Measurements from ENCODE around the gene SEMA5A. TPM values are rescaled to one million over a fixed set of nuclear protein-coding genes. Genes with fewer than 3 reads are reported as not detected.
A peak's percentile ranks its signal among the peaks of the same experiment; 100 is the strongest.

Gene SEMA5A
- total RNA-seq, 1 donor from 2014 or later: 13.8 TPM

GRCh38 chr5:9302218-9302617, 243.7 kb downstream of the SEMA5A start:
- Histone ChIP-seq H3K36me3 (ENCODE audit: insufficient read depth, low read length) (no peaks in the 10 kb centered on the region), H3K27me3 (ENCODE audit: insufficient read depth, low read length) (no peaks in the 10 kb centered on the region), H3K9ac (ENCODE audit: low read length) (no peak overlapping the region), H4K20me1 (ENCODE audit: insufficient read depth, low read length) (no peaks in the 10 kb centered on the region), H3K9me3 (ENCODE audit: insufficient read depth, low read depth, low read length) (no peaks in the 10 kb centered on the region), H2AFZ (ENCODE audit: low read depth, low read length) (no peak overlapping the region), H3K4me1 (ENCODE audit: insufficient read depth, low read length) (no peaks in the 10 kb centered on the region), H3K27ac (ENCODE audit: low read depth, low read length) (no peak overlapping the region), H3K4me2 (ENCODE audit: low read length) (no peak overlapping the region), H3K4me3 (ENCODE audit: insufficient read depth, low read depth, low read length) (no peak overlapping the region), H3K79me2 (ENCODE audit: insufficient read depth, low read length) (no peaks in the 10 kb centered on the region)
- no peak for TF ChIP-seq EZH2 (IDR thresholded peaks at IDR 0.05; ENCODE audit: insufficient read depth, low read length)
- no peak for TF ChIP-seq CTCF (IDR thresholded peaks at IDR 0.05; ENCODE audit: insufficient read depth, low read depth, low read length)
- Mint-ChIP-seq H3K4me1 (ENCODE audit: low read depth, unreplicated experiment) (no peaks in the 10 kb centered on the region), H3K27me3 (ENCODE audit: low read depth, unreplicated experiment) (no peaks in the 10 kb centered on the region), H3K27ac (ENCODE audit: unreplicated experiment) (no peak overlapping the region), H3K9me3 (ENCODE audit: unreplicated experiment) (no peaks in the 10 kb centered on the region), H3K36me3 (ENCODE audit: low read depth, unreplicated experiment) (no peaks in the 10 kb centered on the region), H3K4me3 (ENCODE audit: unreplicated experiment) (no peak overlapping the region)
- FAIRE-seq (no peak), DNase-seq (ENCODE audit: low read depth) (peak; percentile 37)

- no peak for FAIRE-seq
- Histone ChIP-seq H3K36me3 (ENCODE audit: insufficient read depth, low read length) (no peaks in the 10 kb centered on the region), H3K9ac (ENCODE audit: low read length) (no peak overlapping the region), H3K9me3 (ENCODE audit: insufficient read depth, low read depth, low read length) (no peaks in the 10 kb centered on the region), H3K4me1 (ENCODE audit: insufficient read depth, low read length) (no peaks in the 10 kb centered on the region), H4K20me1 (ENCODE audit: insufficient read depth, low read length) (no peaks in the 10 kb centered on the region), H3K4me2 (ENCODE audit: low read length) (no peak overlapping the region), H3K27me3 (ENCODE audit: insufficient read depth, low read length) (no peaks in the 10 kb centered on the region), H3K79me2 (ENCODE audit: insufficient read depth, low read length) (no peaks in the 10 kb centered on the region), H3K4me3 (ENCODE audit: insufficient read depth, low read depth, low read length) (no peak overlapping the region), H2AFZ (ENCODE audit: low read depth, low read length) (no peak overlapping the region), H3K27ac (ENCODE audit: low read depth, low read length) (no peak overlapping the region)
- TF ChIP-seq CTCF (IDR thresholded peaks at IDR 0.05; ENCODE audit: insufficient read depth, low read depth, low read length) (no peak), EZH2 (IDR thresholded peaks at IDR 0.05; ENCODE audit: insufficient read depth, low read length) (no peak)
- Mint-ChIP-seq H3K4me3 (ENCODE audit: unreplicated experiment) (no peak overlapping the region), H3K9me3 (ENCODE audit: unreplicated experiment) (no peaks in the 10 kb centered on the region), H3K36me3 (ENCODE audit: low read depth, unreplicated experiment) (no peaks in the 10 kb centered on the region), H3K27me3 (ENCODE audit: low read depth, unreplicated experiment) (no peaks in the 10 kb centered on the region), H3K27ac (ENCODE audit: unreplicated experiment) (no peak overlapping the region), H3K4me1 (ENCODE audit: low read depth, unreplicated experiment) (no peaks in the 10 kb centered on the region)
- no peak for DNase-seq (ENCODE audit: low read depth)
These were observed 244.7 kb downstream of the SEMA5A start for GRCh38 chr5:9301200-9301599.

GRCh38 chr5:9297134-9297533, 248.7 kb downstream of the SEMA5A start:
- no peaks in the 10 kb centered on the region for H3K9me3 ChIP-seq (ENCODE audit: insufficient read depth, low read depth, low read length)
- no peak overlapping the region for H3K4me2 ChIP-seq (ENCODE audit: low read length)
- H2AFZ ChIP-seq (ENCODE audit: low read depth, low read length): no peak overlapping the region
- no peaks in the 10 kb centered on the region for H3K4me1 Mint-ChIP-seq (ENCODE audit: low read depth, unreplicated experiment)
- no peaks in the 10 kb centered on the region for H3K36me3 ChIP-seq (ENCODE audit: insufficient read depth, low read length)
- H3K79me2 ChIP-seq (ENCODE audit: insufficient read depth, low read length): no peaks in the 10 kb centered on the region
- no peak overlapping the region for H3K4me3 ChIP-seq (ENCODE audit: insufficient read depth, low read depth, low read length)
- no peak overlapping the region for H3K27ac Mint-ChIP-seq (ENCODE audit: unreplicated experiment)
- no peak for TF ChIP-seq EZH2 (IDR thresholded peaks at IDR 0.05; ENCODE audit: insufficient read depth, low read length)
- no peak for TF ChIP-seq CTCF (IDR thresholded peaks at IDR 0.05; ENCODE audit: insufficient read depth, low read depth, low read length)
- H3K4me3 Mint-ChIP-seq (ENCODE audit: unreplicated experiment): no peak overlapping the region
- no peak overlapping the region for H3K9ac ChIP-seq (ENCODE audit: low read length)
- H3K9me3 Mint-ChIP-seq (ENCODE audit: unreplicated experiment): peaks cover 1% of the 10 kb centered on the region
- DNase-seq (ENCODE audit: low read depth) (no peak), FAIRE-seq (no peak)
- no peak overlapping the region for H3K27ac ChIP-seq (ENCODE audit: low read depth, low read length)
- H3K27me3 ChIP-seq (ENCODE audit: insufficient read depth, low read length): no peaks in the 10 kb centered on the region
- H3K27me3 Mint-ChIP-seq (ENCODE audit: low read depth, unreplicated experiment): no peaks in the 10 kb centered on the region
- no peaks in the 10 kb centered on the region for H4K20me1 ChIP-seq (ENCODE audit: insufficient read depth, low read length)
- no peaks in the 10 kb centered on the region for H3K36me3 Mint-ChIP-seq (ENCODE audit: low read depth, unreplicated experiment)
- H3K4me1 ChIP-seq (ENCODE audit: insufficient read depth, low read length): no peaks in the 10 kb centered on the region

Measured in astrocyte (in vitro differentiated cells and primary cell).